H1 (cell line): Measurements from ENCODE around the gene LYPD6B. TPM values are rescaled to one million over a fixed set of nuclear protein-coding genes. Genes with fewer than 3 reads are reported as not detected.

ENCODE experiments used
- CTCF ChIA-PET: fragments of 300-600 bp; sonication (Branson Sonifier 250); formaldehyde crosslinking; loops from one replicate; lab custom pipeline; 2021; ENCODE audit not compliant: partially characterized antibody; lab: Charles Lee
- POLR2A ChIA-PET: fragments of 300-600 bp; sonication (Branson Sonifier 250); formaldehyde crosslinking; loops from one replicate; lab custom pipeline; 2021; ENCODE audit warnings: inconsistent platforms; ENCODE audit not compliant: partially characterized antibody; lab: Charles Lee
- DNase-seq, 2 experiments: peaks; one replicate each; pipeline versions ENCODE4 v3.0.0 to v3.0.0-alpha.2; 2010 to 2022; ENCODE audit warnings: low spot score in 2 of 2, low read depth in 1 of 2, mixed read lengths in 1 of 2
- FAIRE-seq: peaks from 2 replicates; lab custom pipeline; 2011; peaks lifted over from hg19 to GRCh38; lab: Jason Lieb, UNC
- H2AFZ ChIP-seq: 2 replicates; pipeline ENCODE4 v1.8.1; 2012; ENCODE audit warnings: low read length, inconsistent platforms
- H2AK5ac ChIP-seq: 2 replicates; pipeline ENCODE4 v1.6.1; 2013; ENCODE audit warnings: low read depth, low read length
- H2BK120ac ChIP-seq: replicated peaks from 2 replicates; pipeline ENCODE3; 2013; ENCODE audit warnings: low read depth, low read length, inconsistent platforms
- H2BK12ac ChIP-seq: 2 replicates; pipeline ENCODE4 v1.6.1; 2013; ENCODE audit warnings: low read depth, low read length
- H2BK15ac ChIP-seq: 2 replicates; pipeline ENCODE4 v1.6.1; 2013; ENCODE audit warnings: low read length
- H2BK20ac ChIP-seq: 2 replicates; pipeline ENCODE4 v1.6.1; 2013; ENCODE audit warnings: low read length
- H2BK5ac ChIP-seq: 2 replicates; pipeline ENCODE4 v1.6.1; 2013; ENCODE audit warnings: low read depth, low read length
- H3K14ac ChIP-seq: 2 replicates; pipeline ENCODE4 v1.6.1; 2013; ENCODE audit warnings: inconsistent platforms; ENCODE audit not compliant: insufficient read length
- H3K18ac ChIP-seq: 2 replicates; pipeline ENCODE4 v1.6.1; 2013; ENCODE audit warnings: low read length; ENCODE audit errors: extremely low read depth
- H3K23ac ChIP-seq: 2 replicates; pipeline ENCODE4 v1.6.1; 2013; ENCODE audit warnings: inconsistent platforms; ENCODE audit not compliant: insufficient read length
- H3K23me2 ChIP-seq: 2 replicates; pipeline ENCODE4 v1.6.1; 2013; ENCODE audit warnings: low read depth, low read length
- H3K27ac ChIP-seq: 2 replicates; pipeline ENCODE4 v1.6.1; 2011; ENCODE audit warnings: low read depth, low read length, inconsistent platforms
- H3K27me3 ChIP-seq, 4 experiments: replicated peaks in 1 of 4; 1 replicate in 1 of 4; 2 replicates in 3 of 4; pipeline versions ENCODE4 v1.6.1 to v1.8.1; 2011 to 2013; ENCODE audit warnings: low read length in 3 of 4, mild to moderate bottlenecking in 3 of 4, inconsistent platforms in 2 of 4, mixed read lengths in 2 of 4, moderate library complexity in 1 of 4; ENCODE audit not compliant: control insufficient read depth in 3 of 4, insufficient read depth in 3 of 4; ENCODE audit errors: extremely low read depth in 1 of 4
- H3K36me3 ChIP-seq, 4 experiments: 2 replicates each; pipeline versions ENCODE4 v1.6.1 to v1.8.1; 2011 to 2013; ENCODE audit warnings: mild to moderate bottlenecking in 4 of 4, low read length in 3 of 4, moderate library complexity in 2 of 4, control low read depth in 1 of 4, inconsistent platforms in 1 of 4; ENCODE audit not compliant: insufficient read depth in 4 of 4, control insufficient read depth in 2 of 4
- H3K4ac ChIP-seq: replicated peaks from 2 replicates; pipeline ENCODE3; 2013; ENCODE audit warnings: low read length, low read depth, mixed read lengths, inconsistent platforms; ENCODE audit not compliant: insufficient read length
- H3K4me1 ChIP-seq, 4 experiments: replicated peaks in 1 of 4; 1 replicate in 1 of 4; 2 replicates in 3 of 4; pipeline versions ENCODE4 v1.6.1 to v1.8.1; 2011 to 2013; ENCODE audit warnings: low read length in 3 of 4, inconsistent platforms in 2 of 4, mixed read lengths in 1 of 4; ENCODE audit not compliant: insufficient read depth in 4 of 4, control insufficient read depth in 3 of 4
- H3K4me2 ChIP-seq, 2 experiments: 2 replicates each; pipeline versions ENCODE4 v1.6.1 to v1.8.1; 2011 to 2013; ENCODE audit warnings: low read depth in 2 of 2, low read length in 2 of 2, control low read depth in 1 of 2, inconsistent platforms in 1 of 2, mild to moderate bottlenecking in 1 of 2; ENCODE audit not compliant: insufficient read depth in 1 of 2
- H3K4me3 ChIP-seq, 4 experiments: fragments of 200-600, 300-600 bp in 1 of 4; sonication (generic), shearing (Covaris generic), sonication (Bioruptor Twin) in 1 of 4; 2 replicates each; pipeline versions ENCODE4 v1.5.1 to v1.8.1; 2011 to 2016; ENCODE audit warnings: low read length in 4 of 4, low read depth in 3 of 4, control low read depth in 2 of 4, inconsistent platforms in 2 of 4, mild to moderate bottlenecking in 2 of 4, mixed read lengths in 1 of 4, moderate library complexity in 1 of 4; ENCODE audit not compliant: insufficient read depth in 2 of 4; ENCODE audit errors: extremely low read depth in 1 of 4
- H3K56ac ChIP-seq: replicated peaks from 2 replicates; pipeline ENCODE3; 2013; ENCODE audit warnings: low read depth, mild to moderate bottlenecking, mixed read lengths, low read length, inconsistent platforms; ENCODE audit not compliant: insufficient read length
- H3K79me1 ChIP-seq: 2 replicates; pipeline ENCODE4 v1.6.1; 2013; ENCODE audit warnings: low read depth, low read length, control low read depth
- H3K79me2 ChIP-seq, 2 experiments: 2 replicates each; pipeline versions ENCODE4 v1.6.1 to v1.8.1; 2012 to 2013; ENCODE audit warnings: low read length in 2 of 2, mild to moderate bottlenecking in 2 of 2, inconsistent platforms in 1 of 2; ENCODE audit not compliant: insufficient read depth in 2 of 2, control insufficient read depth in 1 of 2
- H3K9ac ChIP-seq, 4 experiments: replicated peaks in 1 of 4; 1 replicate in 1 of 4; 2 replicates in 3 of 4; pipeline versions ENCODE4 v1.6.1 to v1.8.1; 2011 to 2013; ENCODE audit warnings: low read depth in 3 of 4, low read length in 3 of 4, control low read depth in 2 of 4, mild to moderate bottlenecking in 2 of 4, moderate library complexity in 2 of 4, inconsistent platforms in 1 of 4; ENCODE audit errors: extremely low read depth in 1 of 4
- H3K9me3 ChIP-seq, 2 experiments: 2 replicates each; pipeline versions ENCODE4 v1.6.1 to v1.8.1; 2012 to 2013; ENCODE audit warnings: mild to moderate bottlenecking in 2 of 2, moderate library complexity in 2 of 2, control low read depth in 1 of 2, inconsistent platforms in 1 of 2, low read depth in 1 of 2, low read length in 1 of 2, mixed read lengths in 1 of 2; ENCODE audit not compliant: insufficient read depth in 2 of 2
- H4K20me1 ChIP-seq, 2 experiments: replicated peaks in 1 of 2; 2 replicates each; pipeline versions ENCODE3 to v1.8.1; 2011 to 2013; ENCODE audit warnings: inconsistent platforms in 2 of 2, low read length in 2 of 2, mild to moderate bottlenecking in 1 of 2; ENCODE audit not compliant: insufficient read depth in 2 of 2, control insufficient read depth in 1 of 2
- H4K5ac ChIP-seq: 2 replicates; pipeline ENCODE4 v1.6.1; 2013; ENCODE audit warnings: low read length, low read depth, mixed read lengths, inconsistent platforms; ENCODE audit not compliant: insufficient read length
- H4K8ac ChIP-seq: 2 replicates; pipeline ENCODE4 v1.8.0; 2013; ENCODE audit warnings: mild to moderate bottlenecking, moderate library complexity, low read length, inconsistent platforms; ENCODE audit not compliant: insufficient read depth; ENCODE audit errors: extremely low read depth
- H4K91ac ChIP-seq: replicated peaks from 2 replicates; pipeline ENCODE3; 2013; ENCODE audit warnings: low read length, mixed read lengths, inconsistent platforms; ENCODE audit not compliant: insufficient read length
- EZH2 ChIP-seq: fragments of 200-600 bp; sonication (generic); IDR thresholded peaks from 2 replicates; pipeline ENCODE4 v1.7.1; 2012; ENCODE audit warnings: low read depth, mild to moderate bottlenecking, moderate library complexity, low read length, inconsistent platforms; ENCODE audit not compliant: severe bottlenecking
- HDAC6 ChIP-seq: IDR thresholded peaks from one replicate; pipeline ENCODE4 v1.7.1; 2012; ENCODE audit warnings: low read depth, mild to moderate bottlenecking, inconsistent platforms, low read length, moderate library complexity
- USF2 ChIP-seq: IDR thresholded peaks from 2 replicates; pipeline ENCODE4 v1.6.1; 2011; ENCODE audit warnings: low read length, improper control_type of control experiment
- WGBS, 2 experiments: shearing (Covaris generic) in 1 of 2; methylation state at CpG; one replicate each; pipeline versions ENCODE4 v1.1.6 to v1.1.7; 2013 to 2015; ENCODE audit warnings: low lambda C conversion rate in 2 of 2, mixed read lengths in 2 of 2, inconsistent platforms in 1 of 2, low coverage in 1 of 2, missing lambda C conversion rate in 1 of 2; ENCODE audit not compliant: insufficient replicate concordance in 2 of 2, insufficient coverage in 1 of 2, insufficient read length in 1 of 2; ENCODE audit errors: extremely low coverage in 1 of 2, missing lambda C conversion rate in 1 of 2; 5-methylcytosine and 5-hydroxymethylcytosine counted together
- polyA plus RNA-seq, 7 experiments: library from polyadenylated mRNA; depleted of rRNA in 3 of 7; stranded (reverse) in 5 of 7; unstranded in 2 of 7; fragments of >200 nt in 5 of 7; fragments of 200-250 nt in 2 of 7; gene quantifications; 1 replicate in 5 of 7; 2 replicates in 1 of 7; 4 replicates in 1 of 7; pipeline versions ENCODE4 v1.2.1 to v1.2.3, GENCODE V29; 2011 to 2013; ENCODE audit warnings: missing spikeins in 2 of 7, mixed read lengths in 2 of 7
- total RNA-seq: library from RNA; stranded (reverse); fragmentation: NEBNext Ultra II Directional; extraction: Animal tissue kit (Norgen Biotek cat#: 25700); gene quantifications from 2 replicates; pipeline ENCODE4 v1.2.1, GENCODE V29; 2021

LYPD6B gene
- total and polyA plus RNA-seq, 2 of the 8 experiments (the other 6 are each of a cell fraction or from before 2014, with no cell fraction given) = 2.2 to 3.5 TPM

- Histone ChIP-seq H3K56ac (no peak overlapping the region), H3K4me2 (no peak overlapping the region), H2BK12ac (no peak overlapping the region), H2BK5ac (no peak overlapping the region), H2AK5ac (no peak overlapping the region), H3K27ac (no peak overlapping the region), H3K23ac (no peak overlapping the region), H3K23me2 (no peaks in the 10 kb centered on the region), H2BK20ac (no peak overlapping the region), H3K79me2 (no peaks in the 10 kb centered on the region), H4K5ac (no peak overlapping the region), H4K8ac (no peak overlapping the region), H4K91ac (no peak overlapping the region), H3K36me3 (no peaks in the 10 kb centered on the region), H2BK120ac (no peak overlapping the region)
- FAIRE-seq = no peak
- CTCF ChIA-PET = interaction anchor here (0.6 to 1.4 kb wide), 4 partner anchors 19 to 1357 kb away, joined by 3 to 5 read pairs (median 4); no protein-coding TSS in a partner anchor
- no peak for DNase-seq
- POLR2A ChIA-PET = no interaction called here
- TF ChIP-seq HDAC6 = no peak
- TF ChIP-seq USF2 = no peak
- no peak for TF ChIP-seq EZH2
- TF ChIP-seq, all 59 proteins: peak for 0
- Histone ChIP-seq H4K20me1 (no peaks in the 10 kb centered on the region), H3K14ac (no peak overlapping the region), H3K4me1 (peaks cover 0 to 7% (median 3%) of the 10 kb centered on the region in 4 experiments; a peak in 2 of 7 replicates), H3K9me3 (no peaks in the 10 kb centered on the region), H3K9ac (no peak overlapping the region), H3K4ac (no peak overlapping the region), H2AFZ (no peak overlapping the region), H3K27me3 (no peaks in the 10 kb centered on the region), H2BK15ac (no peak overlapping the region), H3K18ac (no peak overlapping the region), H3K4me3 (no peak overlapping the region), H3K79me1 (no peaks in the 10 kb centered on the region)
- WGBS, 2 experiments = 74% methylated on average over 8 of the region's 8 CpGs; no CpG with 5 or more reads in 1 of the 2 experiments
Measured at GRCh38 chr2:149156971-149157740, 118.7 kb downstream of the LYPD6B start.
